Stimulated activated CD8-positive, alpha-beta memory T cell treated with anti-CD3 and anti-CD28 coated beads, Interleukin-15, amount 100 ng/mL, for 1 hour (primary cell): ENCODE results near the gene TBC1D9.
"Not testable (repeated sequence)": the region's sequence is repeated elsewhere in the genome, so short reads cannot be mapped to it uniquely, and the experiment has no call there.

Experiments used
- DNase-seq: peaks from one replicate; pipeline ENCODE4 v3.0.0-alpha.2; 2020; ENCODE audit warnings: low read depth

The TBC1D9 gene

GRCh38 chr4:140753329-140753728 is 2.9 kb downstream of the TBC1D9 start:
- DNase-seq: no peak

GRCh38 chr4:140752291-140753068 is 3.7 kb downstream of the TBC1D9 start:
- no peak for DNase-seq

GRCh38 chr4:140750470-140750869 is 5.7 kb downstream of the TBC1D9 start:
- no peak for DNase-seq

GRCh38 chr4:140748171-140748570 is 8.0 kb downstream of the TBC1D9 start:
- no peak for DNase-seq

- not testable (repeated sequence) for DNase-seq
Measured at GRCh38 chr4:140746546-140746945, 9.6 kb downstream of the TBC1D9 start.

- DNase-seq: no peak
Measured at GRCh38 chr4:140744421-140744820, 11.8 kb downstream of the TBC1D9 start.

- DNase-seq: no peak
Measured at GRCh38 chr4:140743194-140743931, 12.8 kb downstream of the TBC1D9 start.

- DNase-seq: no peak
Measured at GRCh38 chr4:140742838-140743193, 13.4 kb downstream of the TBC1D9 start.

GRCh38 chr4:140740906-140741670 is 15.1 kb downstream of the TBC1D9 start:
- no peak for DNase-seq

GRCh38 chr4:140740422-140740821 is 15.8 kb downstream of the TBC1D9 start:
- DNase-seq: no peak

- DNase-seq: no peak
Measured at GRCh38 chr4:140739971-140740370, 16.2 kb downstream of the TBC1D9 start.

GRCh38 chr4:140738139-140738538 is 18.0 kb downstream of the TBC1D9 start:
- no peak for DNase-seq

GRCh38 chr4:140736669-140737343 is 19.4 kb downstream of the TBC1D9 start:
- no peak for DNase-seq

- DNase-seq: no peak
Measured at GRCh38 chr4:140735779-140736391, 20.3 kb downstream of the TBC1D9 start.

GRCh38 chr4:140735317-140735716 is 20.9 kb downstream of the TBC1D9 start:
- no peak for DNase-seq

- no peak for DNase-seq
Measured at GRCh38 chr4:140732780-140733179, 23.4 kb downstream of the TBC1D9 start.

- DNase-seq: no peak
Measured at GRCh38 chr4:140729344-140730049, 26.7 kb downstream of the TBC1D9 start.

- DNase-seq: no peak
Measured at GRCh38 chr4:140726776-140727500, 29.2 kb downstream of the TBC1D9 start.

- no peak for DNase-seq
Measured at GRCh38 chr4:140725556-140725955, 30.6 kb downstream of the TBC1D9 start.

- DNase-seq: no peak
Measured at GRCh38 chr4:140724760-140725159, 31.4 kb downstream of the TBC1D9 start.
